ENCODE measurements around the gene DYNLT2B.
"Not testable (repeated sequence)": the region's sequence is repeated elsewhere in the genome, so short reads cannot be mapped to it uniquely, and the experiment has no call there.

The DYNLT2B gene

DNA sequence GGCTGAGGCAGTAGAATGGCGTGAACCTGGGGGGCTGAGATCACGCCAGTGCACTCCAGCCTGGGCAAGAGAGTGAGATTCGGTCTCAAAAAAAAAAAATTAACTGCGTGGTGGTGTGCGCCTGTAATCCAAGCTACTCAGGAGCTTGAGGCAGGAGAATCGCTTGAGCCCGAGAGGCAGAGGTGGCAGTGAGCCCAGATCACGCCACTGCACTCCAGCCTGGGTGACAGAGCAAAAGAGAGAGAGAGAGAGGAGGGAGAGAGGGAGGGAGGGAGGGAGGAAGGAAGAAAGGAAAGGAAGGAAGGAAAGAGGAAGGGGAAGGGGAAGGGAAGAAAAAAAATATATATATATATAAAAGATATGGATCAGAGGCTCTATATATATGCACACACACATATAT lies 14.1 kb upstream of the DYNLT2B start:
- FAIRE-seq (no peak), DNase-seq (ENCODE audit: extremely low spot score, insufficient read length, low read depth) (no peak)

DNA sequence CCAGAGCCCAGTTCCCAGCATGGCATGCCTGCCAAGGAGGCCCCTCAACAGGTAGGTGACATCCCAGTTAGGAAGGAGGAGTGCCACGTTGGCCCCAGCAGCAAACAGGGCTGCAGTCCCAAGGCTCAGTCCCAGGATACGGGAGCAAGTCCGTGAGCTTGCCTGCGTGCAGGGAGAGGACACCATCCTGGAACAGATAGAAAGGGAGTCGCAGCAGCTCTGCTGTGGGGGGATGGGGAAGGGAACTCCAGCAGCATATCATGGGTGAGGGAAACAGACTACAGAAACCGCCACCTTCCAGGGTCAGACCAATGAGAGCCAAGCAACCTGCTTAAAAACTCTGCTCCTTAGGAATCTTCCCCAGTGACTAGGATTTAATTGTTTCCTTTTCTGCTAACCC lies 9.4 kb upstream of the DYNLT2B start:
- no peak for DNase-seq (ENCODE audit: extremely low spot score, insufficient read length, low read depth)
- FAIRE-seq = no peak

DNA sequence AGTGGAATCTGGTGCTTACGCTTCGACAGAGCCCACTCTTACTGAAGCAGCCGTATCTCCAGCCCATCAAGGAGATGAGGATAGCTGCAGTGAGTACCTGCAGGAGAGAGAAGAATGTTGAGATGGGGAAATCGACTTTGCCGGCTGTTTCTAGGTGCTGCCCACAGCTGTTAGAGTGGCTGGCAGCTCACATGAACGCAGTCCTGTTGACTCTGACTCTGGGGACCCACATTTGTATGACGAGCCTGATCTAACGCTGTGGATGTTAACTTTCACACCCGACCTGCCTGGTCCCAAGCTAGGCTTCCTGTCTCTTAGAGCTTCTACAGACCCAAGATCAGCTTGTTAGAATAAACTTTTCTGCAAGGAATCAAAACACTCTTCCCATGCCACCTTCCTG lies 8.9 kb upstream of the DYNLT2B start:
- FAIRE-seq (no peak), DNase-seq (ENCODE audit: extremely low spot score, insufficient read length, low read depth) (no peak)

DNA sequence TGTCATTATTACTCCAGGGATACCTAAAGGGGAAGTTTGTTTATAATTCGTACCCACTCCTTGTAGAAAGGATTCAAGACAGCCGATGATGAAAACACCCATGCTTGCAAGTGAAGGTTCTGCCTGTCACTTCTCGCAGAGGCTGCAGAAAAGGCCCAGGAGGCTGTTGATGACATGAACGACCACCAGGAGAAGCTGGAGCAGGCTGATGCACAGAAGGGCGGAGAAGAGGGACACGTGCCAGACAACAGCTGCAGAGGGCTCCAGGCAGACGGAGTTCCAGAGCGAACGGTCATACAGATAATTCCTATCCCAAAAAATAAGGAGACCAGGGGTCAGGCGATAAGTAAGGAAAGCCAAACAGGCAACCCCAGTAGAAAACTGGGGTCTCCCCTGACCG lies 5.7 kb upstream of the DYNLT2B start:
- no peak for FAIRE-seq
- DNase-seq (ENCODE audit: extremely low spot score, insufficient read length, low read depth) = no peak

DNA sequence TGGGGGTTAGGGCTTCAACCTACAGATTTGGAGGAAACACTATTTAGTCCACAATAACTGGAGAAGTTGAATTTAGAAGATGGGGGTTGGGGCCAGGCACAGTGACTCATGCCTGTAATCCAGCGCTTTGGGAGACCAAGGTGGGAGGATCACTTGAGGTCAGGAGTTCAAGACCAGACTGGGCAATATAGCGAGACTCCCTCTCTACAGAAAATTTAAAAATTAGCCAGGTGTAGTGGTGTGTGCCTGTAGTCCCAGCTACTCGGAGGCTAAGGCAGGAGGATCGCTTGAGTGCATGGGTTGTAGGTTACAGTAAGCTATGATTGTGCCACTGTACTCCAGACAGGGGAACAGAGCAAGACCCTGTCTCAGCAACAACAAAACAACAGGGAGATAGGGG lies 5.0 kb upstream of the DYNLT2B start:
- FAIRE-seq (no peak), DNase-seq (ENCODE audit: extremely low spot score, insufficient read length, low read depth) (no peak)

DNA sequence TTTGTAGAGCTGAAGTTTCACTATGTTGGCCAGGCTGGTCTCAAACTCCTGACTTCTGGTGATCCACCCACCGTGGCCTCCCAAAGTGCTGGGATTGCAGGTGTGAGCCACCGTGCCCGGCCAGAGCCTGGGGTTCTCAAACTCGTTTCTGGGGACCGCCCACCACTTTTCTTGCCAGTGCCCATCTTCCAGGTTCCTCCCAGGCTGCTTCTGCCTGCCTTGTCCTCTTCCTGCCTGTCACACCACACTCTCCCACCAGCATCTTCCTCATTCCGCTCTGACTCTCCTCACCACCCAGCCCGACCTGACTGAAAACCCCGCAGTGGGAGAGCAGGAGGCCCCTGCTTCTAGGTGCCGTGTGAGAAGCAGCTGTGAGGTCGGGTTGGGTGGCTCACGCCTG lies 3.1 kb upstream of the DYNLT2B start:
- no peak for FAIRE-seq

DNA sequence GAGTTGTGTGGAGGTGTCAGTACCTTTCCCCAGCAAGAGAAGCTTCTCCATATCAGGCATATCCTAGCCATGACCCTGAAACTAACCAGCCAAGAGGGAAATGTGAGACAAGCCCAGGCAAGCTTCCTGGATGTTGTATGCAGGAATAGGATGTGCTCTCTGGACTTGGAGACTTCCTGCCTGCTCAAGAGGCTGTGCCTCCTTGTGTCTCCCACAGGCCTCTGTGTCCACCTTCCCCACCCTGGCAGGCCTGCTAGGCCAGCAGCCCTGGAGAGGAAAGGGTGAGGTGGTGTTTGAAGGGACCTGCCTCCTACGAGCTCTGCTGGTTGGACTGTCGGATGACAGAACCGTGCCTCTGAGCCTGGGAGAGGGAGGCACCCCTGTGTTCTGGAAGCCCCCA lies 2.1 kb upstream of the DYNLT2B start:
- no peak for FAIRE-seq
- DNase-seq (ENCODE audit: extremely low spot score, insufficient read length, low read depth) = no peak

More for the DNA sequence above, 3.1 kb upstream of the DYNLT2B start:
- DNase-seq (ENCODE audit: extremely low spot score, insufficient read length, low read depth) = no peak

DNA sequence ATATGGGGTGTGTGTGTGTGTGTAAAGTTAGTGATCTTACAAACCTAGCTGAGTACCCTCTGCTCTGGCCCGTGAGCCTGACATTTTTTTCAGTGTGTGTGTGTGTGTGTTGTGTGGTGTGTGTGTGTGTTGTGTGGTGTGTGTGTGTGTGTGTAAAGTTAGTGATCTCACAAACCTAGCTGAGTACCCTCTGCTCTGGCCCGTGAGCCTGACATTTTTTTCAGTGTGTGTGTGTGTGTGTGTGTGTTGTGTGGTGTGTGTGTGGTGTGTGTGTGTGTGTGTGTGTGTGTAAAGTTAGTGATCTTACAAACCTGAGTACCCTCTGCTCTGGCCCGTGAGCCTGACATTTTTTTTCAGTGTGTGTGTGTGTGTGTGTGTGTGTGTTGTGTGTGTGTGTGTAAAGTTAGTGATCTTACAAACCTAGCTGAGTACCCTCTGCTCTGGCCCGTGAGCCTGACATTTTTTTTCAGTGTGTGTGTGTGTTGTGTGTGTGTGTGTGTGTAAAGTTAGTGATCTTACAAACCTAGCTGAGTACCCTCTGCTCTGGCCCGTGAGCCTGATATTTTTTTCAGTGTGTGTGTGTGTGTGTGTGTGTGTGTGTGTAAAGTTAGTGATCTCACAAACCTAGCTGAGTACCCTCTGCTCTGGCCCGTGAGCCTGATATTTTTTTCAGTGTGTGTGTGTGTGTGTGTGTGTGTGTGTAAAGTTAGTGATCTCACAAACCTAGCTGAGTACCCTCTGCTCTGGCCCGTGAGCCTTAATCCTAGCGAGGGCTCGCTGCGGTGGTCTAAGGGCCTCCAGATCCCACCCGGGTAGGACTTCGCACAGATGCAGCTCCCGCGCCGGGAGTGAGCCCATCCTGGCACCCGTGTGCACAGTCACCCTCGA lies 997 bp downstream of the DYNLT2B start:
- not testable (repeated sequence) for DNase-seq (ENCODE audit: extremely low spot score, insufficient read length, low read depth); FAIRE-seq

DNA sequence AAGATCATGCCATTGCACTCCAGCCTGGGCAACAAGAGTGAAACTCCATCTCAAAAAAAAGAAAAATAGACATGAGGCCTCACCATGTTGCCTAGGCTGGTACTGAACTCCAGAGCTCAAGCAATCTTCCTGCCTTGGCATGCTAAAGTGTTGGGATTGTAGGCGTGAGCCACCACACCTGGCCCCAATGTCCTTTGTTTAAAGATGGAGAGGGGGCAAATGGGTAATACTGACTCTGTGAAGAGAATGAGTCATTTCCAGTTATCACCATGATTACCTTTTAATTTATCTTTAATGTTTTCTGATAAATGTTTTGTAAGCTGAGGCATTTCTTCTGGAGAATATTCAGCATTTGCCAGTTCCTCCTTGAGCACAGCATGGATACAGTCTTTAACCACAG lies 2.2 kb downstream of the DYNLT2B start:
- FAIRE-seq (no peak), DNase-seq (ENCODE audit: extremely low spot score, insufficient read length, low read depth) (no peak)

DNA sequence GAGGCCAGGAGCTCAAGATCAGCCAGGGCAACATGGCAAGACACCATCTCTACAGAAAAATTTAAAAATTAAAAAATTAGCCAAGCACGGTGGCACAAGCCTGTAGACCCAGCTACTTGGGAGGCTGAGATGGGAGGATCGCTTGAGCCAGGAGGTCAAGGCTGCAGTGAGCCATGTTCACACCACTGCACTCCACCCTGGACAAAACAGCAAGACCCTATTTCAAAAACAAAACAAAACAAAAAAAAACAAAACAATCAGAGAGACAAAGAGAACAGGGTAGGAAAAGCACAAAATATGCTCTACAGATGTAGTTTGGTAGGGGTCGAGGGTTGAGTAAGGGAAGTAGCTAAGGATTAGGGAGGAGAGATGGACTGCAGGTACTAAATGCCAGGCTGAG lies 3.4 kb downstream of the DYNLT2B start:
- FAIRE-seq = no peak

DNA sequence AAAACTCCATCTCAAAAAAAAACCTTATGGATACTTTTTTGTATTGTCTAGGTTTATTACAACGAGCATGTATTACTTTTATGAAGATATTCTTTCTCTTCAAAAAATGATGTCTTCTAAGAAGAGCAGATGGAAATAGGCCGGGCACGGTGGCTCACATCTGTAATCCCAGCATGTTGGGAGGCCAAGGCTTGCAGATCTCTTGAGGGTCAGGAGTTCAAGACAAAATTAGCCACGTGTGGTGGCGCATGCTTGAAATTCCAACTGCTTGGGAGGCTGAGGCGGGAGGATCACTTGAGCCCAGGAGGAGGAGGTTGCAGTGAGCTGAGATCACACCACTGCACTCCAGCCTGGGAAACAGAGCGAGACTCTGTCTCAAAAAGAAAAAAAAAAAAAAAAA lies 4.0 kb downstream of the DYNLT2B start:
- not testable (repeated sequence) for FAIRE-seq; DNase-seq (ENCODE audit: extremely low spot score, insufficient read length, low read depth)

More for the DNA sequence above, 3.4 kb downstream of the DYNLT2B start:
- no peak for DNase-seq (ENCODE audit: extremely low spot score, insufficient read length, low read depth)

DNA sequence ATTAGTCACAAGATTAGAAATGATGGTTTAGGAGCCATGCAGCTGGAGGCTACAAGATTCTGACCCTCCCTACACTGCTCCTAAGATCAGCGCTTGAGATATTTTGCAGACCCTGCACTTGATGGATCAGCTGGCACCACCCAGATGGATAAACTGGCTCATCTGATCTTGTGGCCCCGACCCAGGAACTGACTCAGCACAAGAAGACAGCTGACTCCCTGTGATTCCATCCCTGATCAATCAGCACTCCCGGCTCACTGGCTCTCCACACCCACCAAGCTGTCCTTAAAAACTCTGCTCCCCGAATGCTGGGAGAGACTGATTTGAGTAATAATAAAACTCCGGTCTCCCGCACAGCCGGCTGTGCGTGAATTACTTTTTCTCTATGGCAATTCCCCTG lies 15.1 kb downstream of the DYNLT2B start:
- FAIRE-seq; DNase-seq (ENCODE audit: extremely low spot score, insufficient read length, low read depth): not testable (repeated sequence)

DNA sequence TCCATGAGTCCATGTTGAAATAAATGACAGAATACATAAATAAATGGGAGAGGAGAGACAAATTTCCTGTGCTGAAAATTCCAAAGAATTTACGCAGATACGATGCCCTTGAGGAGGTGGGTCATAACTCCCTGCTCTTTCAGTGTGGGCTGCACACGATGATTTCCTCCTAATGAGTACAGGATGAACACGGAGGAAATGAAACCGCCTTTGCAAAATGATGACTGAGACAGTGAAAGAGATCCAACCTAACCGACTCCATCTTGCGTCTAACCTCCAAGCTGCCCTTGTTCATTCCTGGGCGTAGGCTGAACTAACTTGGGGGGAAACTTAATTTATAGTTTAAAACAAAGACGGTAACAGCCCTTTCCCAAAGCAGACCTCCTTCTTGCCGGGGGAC lies 15.5 kb downstream of the DYNLT2B start:
- FAIRE-seq; DNase-seq (ENCODE audit: extremely low spot score, insufficient read length, low read depth): not testable (repeated sequence)

DNA sequence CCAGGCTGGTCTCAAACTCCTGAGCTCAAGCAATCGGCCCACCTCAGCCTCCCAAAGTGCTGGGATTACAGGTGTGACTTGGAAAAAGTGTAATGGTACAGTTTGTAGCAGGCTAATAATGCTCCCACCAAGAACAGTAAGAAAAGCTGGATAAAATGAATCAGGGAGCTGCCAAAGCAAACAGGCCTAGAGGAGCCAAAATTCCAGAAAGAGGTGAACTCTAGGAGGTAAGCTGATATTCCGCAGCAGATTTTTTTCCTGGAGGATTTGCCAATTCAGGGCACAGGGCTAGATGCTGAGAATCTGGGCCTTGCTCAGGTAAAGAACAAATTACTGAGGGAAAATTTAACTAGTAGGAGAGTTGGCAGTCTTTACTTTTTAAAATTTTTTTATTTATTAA lies 19.5 kb downstream of the DYNLT2B start:
- no peak for FAIRE-seq
- no peak for DNase-seq (ENCODE audit: extremely low spot score, insufficient read length, low read depth)

DNA sequence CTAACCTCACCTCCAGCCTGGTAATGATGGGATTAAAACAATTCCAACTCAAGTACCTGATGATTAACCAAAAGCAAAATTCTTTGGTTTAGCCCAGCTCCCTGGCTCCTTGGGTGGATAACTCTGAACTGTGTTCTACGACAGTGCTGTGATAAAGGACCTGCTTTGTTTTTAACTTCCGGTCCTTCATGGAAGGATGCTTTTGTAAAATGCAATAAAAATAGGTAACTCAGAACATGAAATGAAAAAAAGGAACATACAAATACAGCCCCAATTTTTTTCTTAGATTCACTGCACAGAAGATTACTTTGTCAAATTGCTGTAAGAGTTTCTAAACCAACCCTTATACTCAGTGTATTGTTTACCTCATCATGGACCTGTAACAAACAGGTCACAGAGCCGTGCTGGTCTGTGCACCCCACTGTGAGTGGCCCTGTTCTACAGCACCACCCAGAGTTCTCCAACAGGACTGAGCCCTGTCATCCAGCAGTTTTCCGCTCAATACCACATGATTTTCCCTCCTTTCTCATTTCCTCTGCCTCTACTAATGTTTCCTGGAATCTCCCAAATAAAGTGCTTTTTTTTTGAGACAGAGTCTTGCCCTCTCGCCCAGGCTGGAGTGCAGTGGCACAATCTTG lies 25.6 kb downstream of the DYNLT2B start:
- DNase-seq (ENCODE audit: extremely low spot score, insufficient read length, low read depth) = no peak
- peak; percentile 56 for FAIRE-seq

DNA sequence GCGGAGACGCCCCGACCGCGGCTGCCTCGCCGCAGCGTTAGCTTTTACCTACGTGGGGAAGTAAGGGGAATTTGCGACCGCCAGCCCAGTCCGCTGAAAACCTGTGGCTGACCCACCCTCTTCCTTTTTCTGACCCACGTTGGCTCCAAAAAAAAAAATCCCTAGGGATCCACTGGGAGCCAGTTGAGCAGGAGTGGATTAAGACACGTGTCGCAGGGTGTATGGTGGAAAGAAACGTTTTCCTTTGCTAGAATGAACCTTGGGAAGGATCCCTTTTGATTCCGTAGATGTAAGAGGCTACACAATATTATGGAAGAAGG lies 29.9 kb downstream of the DYNLT2B start:
- DNase-seq (ENCODE audit: extremely low spot score, insufficient read length, low read depth) (no peak), FAIRE-seq (no peak)

DNA sequence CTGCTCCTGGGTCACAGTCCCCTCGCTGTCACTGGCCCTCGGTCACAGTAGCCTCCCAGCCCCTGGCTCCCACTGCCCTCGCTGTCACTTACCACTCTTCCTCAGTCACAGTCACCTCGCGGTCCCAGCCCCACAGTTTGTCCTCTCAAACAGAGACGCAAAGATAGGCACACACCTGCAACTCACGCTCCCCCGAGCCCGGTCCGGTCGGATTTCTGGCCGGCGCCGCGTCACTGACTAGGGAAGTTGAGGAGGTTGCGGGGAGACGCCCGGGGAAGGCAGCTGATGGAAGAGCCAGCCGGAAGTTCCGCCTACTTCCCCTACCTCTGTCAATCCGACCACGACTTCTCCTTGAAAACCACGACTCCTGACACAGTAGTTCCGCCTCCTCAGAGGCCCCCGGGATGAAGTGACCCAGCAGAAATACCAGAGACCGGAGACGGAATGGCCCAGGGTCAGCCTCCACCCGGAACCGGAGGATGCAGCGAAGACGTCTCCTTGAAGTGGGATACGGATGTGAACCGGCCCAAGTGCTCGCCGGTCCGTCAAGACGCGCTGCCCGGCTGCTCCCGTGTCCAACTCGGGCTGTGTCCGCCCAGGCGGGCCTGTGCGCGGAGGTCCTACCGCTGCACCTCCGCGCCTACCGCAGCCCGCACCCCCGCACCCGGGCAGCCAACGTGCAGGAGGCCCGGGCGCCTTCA lies 30.4 kb downstream of the DYNLT2B start, which contains the start of gene PCYT1A:
TSS of gene PCYT1A (minus strand) at position 287 of the 701 bp plus-strand sequence. CDS start 17,195 bp downstream, outside the sequence.
- peak; percentile 94 for FAIRE-seq
- peak; percentile 76 for DNase-seq (ENCODE audit: extremely low spot score, insufficient read length, low read depth)

DNA sequence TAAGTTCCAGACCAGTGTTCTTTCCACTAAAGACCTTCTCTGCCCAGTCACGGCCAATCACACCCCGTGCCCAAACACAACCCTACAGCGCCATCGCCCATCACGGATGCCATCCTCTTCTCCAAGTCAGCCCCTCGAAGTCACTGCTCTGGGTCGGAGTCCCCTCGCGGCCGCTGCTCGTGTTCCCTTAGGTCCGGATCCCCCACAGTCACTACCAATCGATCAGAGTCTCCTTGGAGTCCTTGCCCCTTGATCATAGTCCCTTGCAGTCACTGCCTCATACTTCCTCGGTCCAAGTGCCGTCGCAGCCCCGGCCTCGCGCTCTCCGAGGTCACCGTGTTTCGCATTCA lies 31.0 kb downstream of the DYNLT2B start:
- peak; percentile 56 for FAIRE-seq
- DNase-seq (ENCODE audit: extremely low spot score, insufficient read length, low read depth) = no peak

DNA sequence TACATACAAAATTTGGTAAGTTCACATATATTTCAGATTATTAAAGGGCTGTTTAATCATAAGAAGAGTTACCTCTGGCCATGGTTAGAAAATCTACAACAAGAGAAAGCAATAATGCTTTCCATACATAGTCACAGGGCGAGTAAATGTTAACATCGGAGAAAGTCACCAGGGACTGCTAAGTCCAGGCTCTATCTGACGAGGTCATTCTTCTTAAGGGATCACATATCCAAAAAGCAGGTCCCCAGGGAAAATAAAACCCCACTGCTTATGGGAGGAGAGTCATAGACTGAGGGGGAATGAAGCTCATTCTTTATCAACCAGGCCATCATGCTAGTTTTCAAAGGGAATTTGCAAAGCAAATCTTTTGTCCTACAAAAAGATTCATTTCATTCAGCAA lies 33.6 kb downstream of the DYNLT2B start:
- FAIRE-seq (no peak), DNase-seq (ENCODE audit: extremely low spot score, insufficient read length, low read depth) (no peak)

DNA sequence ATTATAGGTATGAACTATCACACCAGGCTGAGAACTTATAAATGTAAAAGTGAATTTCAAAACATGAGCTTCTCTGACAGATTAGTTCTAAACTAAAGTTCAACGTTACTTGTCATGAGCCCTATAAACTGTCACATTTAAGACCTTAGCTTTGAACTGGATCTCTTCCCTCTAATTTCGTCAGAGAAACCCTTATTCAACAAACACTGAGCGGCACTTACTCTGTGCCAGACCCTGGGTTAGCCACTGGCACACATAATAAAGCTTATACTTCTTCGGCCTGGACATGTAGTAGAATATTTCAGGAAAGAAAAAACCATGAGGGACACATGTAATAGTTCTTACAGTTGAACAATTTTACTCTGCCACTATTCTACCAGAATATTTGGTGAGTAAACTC lies 36.1 kb downstream of the DYNLT2B start:
- DNase-seq (ENCODE audit: extremely low spot score, insufficient read length, low read depth) = no peak
- FAIRE-seq = no peak
